Neuronal stem cell (in vitro differentiated cells): ENCODE measurements around the gene PAPOLA.
"Not testable (repeated sequence)": the region's sequence is repeated elsewhere in the genome, so short reads cannot be mapped to it uniquely, and the experiment has no call there.

ENCODE experiments used
- DNase-seq: peaks from one replicate; pipeline ENCODE4 v3.0.0-alpha.2; 2013; ENCODE audit warnings: low spot score
- H2AFZ ChIP-seq: one replicate; pipeline ENCODE4 v1.6.1; 2013; ENCODE audit warnings: mild to moderate bottlenecking, low read length, inconsistent platforms
- H2AK5ac ChIP-seq: 2 replicates; pipeline ENCODE4 v1.6.1; 2013; ENCODE audit warnings: low read depth, mild to moderate bottlenecking, inconsistent platforms, low read length, moderate library complexity, mixed read lengths
- H2BK120ac ChIP-seq: 2 replicates; pipeline ENCODE4 v1.6.1; 2013; ENCODE audit warnings: low read depth, mild to moderate bottlenecking, inconsistent platforms, low read length, moderate library complexity, mixed read lengths
- H2BK12ac ChIP-seq: one replicate; pipeline ENCODE4 v1.6.1; 2013; ENCODE audit warnings: low read length, inconsistent platforms
- H2BK15ac ChIP-seq: 2 replicates; pipeline ENCODE4 v1.6.1; 2013; ENCODE audit warnings: mild to moderate bottlenecking, low read length, inconsistent platforms, mixed read lengths
- H2BK5ac ChIP-seq: one replicate; pipeline ENCODE4 v1.6.1; 2013; ENCODE audit warnings: inconsistent platforms, mild to moderate bottlenecking, low read length, moderate library complexity
- H3K14ac ChIP-seq: one replicate; pipeline ENCODE4 v1.6.1; 2013; ENCODE audit warnings: low read length, inconsistent platforms
- H3K18ac ChIP-seq: 2 replicates; pipeline ENCODE4 v1.6.1; 2013; ENCODE audit warnings: low read length, inconsistent platforms
- H3K23ac ChIP-seq: 2 replicates; pipeline ENCODE4 v1.6.1; 2013; ENCODE audit warnings: low read depth, mild to moderate bottlenecking, mixed read lengths, low read length, inconsistent platforms; ENCODE audit not compliant: poor library complexity
- H3K27ac ChIP-seq: replicated peaks from 3 replicates; pipeline ENCODE4 v1.5.1; 2013; ENCODE audit warnings: low read length, inconsistent platforms
- H3K27me3 ChIP-seq, 3 experiments: 2 replicates each; pipeline ENCODE4 v1.6.1; 2013; ENCODE audit warnings: low read length in 3 of 3, mild to moderate bottlenecking in 2 of 3, inconsistent platforms in 1 of 3, low read depth in 1 of 3, mixed read lengths in 1 of 3, moderate library complexity in 1 of 3; ENCODE audit not compliant: control insufficient read depth in 3 of 3, insufficient read depth in 3 of 3
- H3K36me3 ChIP-seq, 2 donors: replicated peaks in 1 of 2; 2 replicates each; pipeline ENCODE4 v1.6.1; 2013; ENCODE audit warnings: low read length in 2 of 2; ENCODE audit not compliant: control insufficient read depth in 2 of 2, insufficient read depth in 2 of 2
- H3K4ac ChIP-seq: 2 replicates; pipeline ENCODE4 v1.6.1; 2013; ENCODE audit warnings: inconsistent platforms, mild to moderate bottlenecking, low read length, moderate library complexity
- H3K4me1 ChIP-seq, 2 donors: 1 replicate in 1 of 2; 2 replicates in 1 of 2; pipeline ENCODE4 v1.6.1; 2013; ENCODE audit warnings: low read length in 2 of 2, low read depth in 1 of 2; ENCODE audit not compliant: control insufficient read depth in 2 of 2, insufficient read depth in 1 of 2
- H3K4me2 ChIP-seq: one replicate; pipeline ENCODE4 v1.6.1; 2013; ENCODE audit warnings: mild to moderate bottlenecking, low read length, inconsistent platforms; ENCODE audit not compliant: insufficient read depth, poor library complexity, severe bottlenecking
- H3K4me3 ChIP-seq, 2 donors: 2 replicates each; pipeline ENCODE4 v1.5.1; 2013; ENCODE audit warnings: low read length in 2 of 2, mild to moderate bottlenecking in 2 of 2, inconsistent platforms in 1 of 2, moderate library complexity in 1 of 2
- H3K79me1 ChIP-seq: one replicate; pipeline ENCODE4 v1.6.1; 2013; ENCODE audit warnings: low read depth, mild to moderate bottlenecking, inconsistent platforms, low read length, moderate library complexity
- H3K9ac ChIP-seq: one replicate; pipeline ENCODE4 v1.6.1; 2013; ENCODE audit warnings: mild to moderate bottlenecking, low read depth, low read length, inconsistent platforms; ENCODE audit not compliant: poor library complexity
- H3K9me3 ChIP-seq, 2 donors: replicated peaks in 1 of 2; 2 replicates each; pipeline versions ENCODE3 to v1.6.1; 2013; ENCODE audit warnings: low read length in 2 of 2, mild to moderate bottlenecking in 2 of 2, inconsistent platforms in 1 of 2, low read depth in 1 of 2, mixed read lengths in 1 of 2, moderate library complexity in 1 of 2; ENCODE audit not compliant: control insufficient read depth in 2 of 2, insufficient read depth in 1 of 2
- H4K8ac ChIP-seq: one replicate; pipeline ENCODE4 v1.6.1; 2013; ENCODE audit warnings: low read depth, mild to moderate bottlenecking, inconsistent platforms, low read length, moderate library complexity
- H4K91ac ChIP-seq: one replicate; pipeline ENCODE4 v1.6.1; 2013; ENCODE audit warnings: low read length, low read depth, mild to moderate bottlenecking, inconsistent platforms; ENCODE audit not compliant: poor library complexity
- WGBS, 2 donors: extraction: QIAGEN DNeasy Blood & Tissue Kit; methylation state at CpG; one replicate each; pipeline ENCODE4 v1.1.7; 2013; ENCODE audit warnings: missing lambda C conversion rate in 2 of 2, mixed read lengths in 1 of 2; ENCODE audit not compliant: insufficient read length in 2 of 2, insufficient replicate concordance in 1 of 2; ENCODE audit errors: extremely low coverage in 2 of 2; 5-methylcytosine and 5-hydroxymethylcytosine counted together

PAPOLA gene

GRCh38 chr14:96470967-96471366, 31.2 kb upstream of the PAPOLA start:
- H4K8ac ChIP-seq, H3K27me3 ChIP-seq, H2BK5ac ChIP-seq, H3K4me1 ChIP-seq, H3K9me3 ChIP-seq, H2BK12ac ChIP-seq, H3K14ac ChIP-seq, H3K4ac ChIP-seq, H3K9ac ChIP-seq, DNase-seq, H3K4me2 ChIP-seq, H3K79me1 ChIP-seq, H3K4me3 ChIP-seq, H3K18ac ChIP-seq, H2BK120ac ChIP-seq, H2AFZ ChIP-seq, H4K91ac ChIP-seq, H3K36me3 ChIP-seq, H3K23ac ChIP-seq, H2AK5ac ChIP-seq, H3K27ac ChIP-seq, H2BK15ac ChIP-seq: not testable (repeated sequence)
- WGBS, 2 donors, result no CpG with 5 or more reads among the region's 4 CpGs

GRCh38 chr14:96478119-96478518, 24.1 kb upstream of the PAPOLA start:
- H3K4me1 ChIP-seq, result peaks cover 0 to 1% of the 10 kb centered on the region in 2 donors
- no peak overlapping the region for H2BK5ac ChIP-seq
- no peak overlapping the region for H3K23ac ChIP-seq
- H3K9me3 ChIP-seq, result no peaks in the 10 kb centered on the region
- no peaks in the 10 kb centered on the region for H3K36me3 ChIP-seq
- no peak overlapping the region for H3K18ac ChIP-seq
- H4K8ac ChIP-seq, result no peak overlapping the region
- WGBS, 2 donors, result no CpG with 5 or more reads among the region's 6 CpGs
- H3K79me1 ChIP-seq, result peaks cover 1% of the 10 kb centered on the region
- H3K4me2 ChIP-seq, result no peak overlapping the region
- DNase-seq, result no peak
- H3K27ac ChIP-seq, result no peak overlapping the region
- H2AK5ac ChIP-seq, result no peak overlapping the region
- H3K27me3 ChIP-seq, result peaks cover 0 to 3% (median 0%) of the 10 kb centered on the region in 3 experiments
- no peak overlapping the region for H2BK120ac ChIP-seq
- H3K4ac ChIP-seq, result no peak overlapping the region
- H3K4me3 ChIP-seq, result no peak overlapping the region
- no peak overlapping the region for H2BK12ac ChIP-seq
- H3K9ac ChIP-seq, result no peak overlapping the region
- H2AFZ ChIP-seq, result no peak overlapping the region
- no peak overlapping the region for H4K91ac ChIP-seq
- no peak overlapping the region for H3K14ac ChIP-seq
- no peak overlapping the region for H2BK15ac ChIP-seq

GRCh38 chr14:96479435-96480146, 22.6 kb upstream of the PAPOLA start:
- whole genome bisulfite sequencing, 2 donors, result no CpG with 5 or more reads among the region's 10 CpGs
- no peak overlapping the region for H2AK5ac ChIP-seq
- no peak overlapping the region for H4K91ac ChIP-seq

GRCh38 chr14:96481731-96482314, 20.4 kb upstream of the PAPOLA start:
- no peak overlapping the region for H3K18ac ChIP-seq
- H4K8ac ChIP-seq, result no peak overlapping the region
- DNase-seq, result no peak
- H2AK5ac ChIP-seq, result no peak overlapping the region
- no CpG with 5 or more reads among the region's 4 CpGs for WGBS, 2 donors
- H3K4me1 ChIP-seq, result peaks cover 0 to 1% of the 10 kb centered on the region in 2 donors
- H3K14ac ChIP-seq, result no peak overlapping the region
- no peak overlapping the region for H2BK15ac ChIP-seq
- H3K4me3 ChIP-seq, result no peak overlapping the region
- H3K4ac ChIP-seq, result no peak overlapping the region
- H2BK12ac ChIP-seq, result no peak overlapping the region
- H2BK5ac ChIP-seq, result no peak overlapping the region
- no peaks in the 10 kb centered on the region for H3K36me3 ChIP-seq
- H4K91ac ChIP-seq, result no peak overlapping the region
- H2AFZ ChIP-seq, result no peak overlapping the region
- no peak overlapping the region for H3K4me2 ChIP-seq
- no peaks in the 10 kb centered on the region for H3K9me3 ChIP-seq
- no peaks in the 10 kb centered on the region for H3K79me1 ChIP-seq
- H3K27ac ChIP-seq, result no peak overlapping the region
- H3K23ac ChIP-seq, result no peak overlapping the region
- H3K27me3 ChIP-seq, result peaks cover 0 to 3% (median 0%) of the 10 kb centered on the region in 3 experiments
- H2BK120ac ChIP-seq, result no peak overlapping the region
- H3K9ac ChIP-seq, result no peak overlapping the region

More at GRCh38 chr14:96479435-96480146, 22.6 kb upstream of the PAPOLA start:
- DNase-seq, result no peak
- Histone ChIP-seq H3K79me1 (peaks cover 1% of the 10 kb centered on the region), H2BK5ac (no peak overlapping the region), H2BK15ac (no peak overlapping the region), H3K4me2 (no peak overlapping the region), H2BK120ac (no peak overlapping the region), H3K9me3 (no peaks in the 10 kb centered on the region), H3K18ac (no peak overlapping the region), H3K36me3 (no peaks in the 10 kb centered on the region), H3K14ac (no peak overlapping the region), H3K27ac (no peak overlapping the region), H3K23ac (no peak overlapping the region), H4K8ac (no peak overlapping the region), H3K9ac (no peak overlapping the region), H2BK12ac (no peak overlapping the region), H2AFZ (no peak overlapping the region), H3K4ac (no peak overlapping the region), H3K4me1 (peaks cover 0 to 1% of the 10 kb centered on the region in 2 donors), H3K4me3 (no peak overlapping the region), H3K27me3 (peaks cover 0 to 3% (median 0%) of the 10 kb centered on the region in 3 experiments)
